Measurements from ENCODE around the gene LYZL2.
"Not testable (repeated sequence)": the region's sequence is repeated elsewhere in the genome, so short reads cannot be mapped to it uniquely, and the experiment has no call there.

- not testable (repeated sequence) for TF ChIP-seq CTCF (conservative IDR thresholded peaks at IDR 0.05; ENCODE audit: low read depth, low read length); EZH2 (IDR thresholded peaks at IDR 0.05; ENCODE audit: borderline replicate concordance, low read depth, low read length, poor library complexity, severe bottlenecking)
Measured at GRCh38 chr10:30605341-30606121, 24.0 kb downstream of the LYZL2 start.

Measured in A673 (cell line).